ENCODE results near the gene CHST3.

GRCh38 chr10:71923138-71923692 is 41.0 kb upstream of the CHST3 start:
- TF ChIP-seq CTCF (IDR thresholded peaks at IDR 0.05; ENCODE audit: poor library complexity, severe bottlenecking) (no peak), EZH2 (IDR thresholded peaks at IDR 0.05; ENCODE audit: borderline replicate concordance, insufficient read depth, low read length, poor library complexity, severe bottlenecking) (no peak)
